Esophagus muscularis mucosa (tissue), 3 donors: Measurements from ENCODE around the gene GDF9.
A peak's percentile ranks its signal among the peaks of the same experiment; 100 is the strongest.

Experiments
- POLR2AphosphoS5 ChIP-seq, 2 donors: sonication (generic); formaldehyde crosslinking; IDR thresholded peaks; one replicate each; pipeline ENCODE4 v1.6.1; 2017; ENCODE audit warnings: antibody characterized with exemption in 2 of 2
- TF ChIP-seq, protein P1 (sequence below), 3 experiments: fragments of 200-600 bp in 2 of 3; fragments of 450-650 bp in 1 of 3; sonication (generic) in 2 of 3; IDR thresholded peaks; one replicate each; pipeline ENCODE4 v1.5.1; 2017 to 2019; ENCODE audit warnings: antibody characterized with exemption in 3 of 3, mild to moderate bottlenecking in 2 of 3, moderate library complexity in 1 of 3

DNA sequence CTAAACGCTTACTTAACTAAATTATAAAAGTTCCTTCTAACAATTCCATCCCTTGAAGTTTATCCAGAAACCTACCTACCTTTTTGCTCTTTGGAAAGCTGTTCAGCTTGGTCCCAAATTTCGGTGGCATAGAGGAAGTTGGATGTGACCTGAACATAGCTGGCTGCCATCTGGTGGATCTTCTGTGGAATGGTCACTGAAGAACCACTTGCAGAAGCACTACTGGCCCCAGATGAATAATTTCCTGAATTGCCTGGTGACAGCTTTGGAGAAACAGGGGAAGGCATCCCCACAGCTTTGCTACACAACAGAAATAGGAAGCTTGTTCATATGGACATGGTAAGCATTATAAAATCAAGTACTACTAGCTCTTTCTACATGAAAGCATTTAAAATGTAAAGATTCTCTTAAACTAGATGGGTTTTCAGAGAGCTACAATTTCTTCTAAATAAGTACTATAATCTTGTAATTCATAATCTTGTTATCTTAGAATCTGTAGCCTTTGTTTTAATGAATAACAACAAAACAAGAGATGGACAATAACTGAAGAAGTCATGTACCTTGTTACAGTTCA is 17.1 kb upstream of the GDF9 start:
- TF ChIP-seq, protein P1, sequence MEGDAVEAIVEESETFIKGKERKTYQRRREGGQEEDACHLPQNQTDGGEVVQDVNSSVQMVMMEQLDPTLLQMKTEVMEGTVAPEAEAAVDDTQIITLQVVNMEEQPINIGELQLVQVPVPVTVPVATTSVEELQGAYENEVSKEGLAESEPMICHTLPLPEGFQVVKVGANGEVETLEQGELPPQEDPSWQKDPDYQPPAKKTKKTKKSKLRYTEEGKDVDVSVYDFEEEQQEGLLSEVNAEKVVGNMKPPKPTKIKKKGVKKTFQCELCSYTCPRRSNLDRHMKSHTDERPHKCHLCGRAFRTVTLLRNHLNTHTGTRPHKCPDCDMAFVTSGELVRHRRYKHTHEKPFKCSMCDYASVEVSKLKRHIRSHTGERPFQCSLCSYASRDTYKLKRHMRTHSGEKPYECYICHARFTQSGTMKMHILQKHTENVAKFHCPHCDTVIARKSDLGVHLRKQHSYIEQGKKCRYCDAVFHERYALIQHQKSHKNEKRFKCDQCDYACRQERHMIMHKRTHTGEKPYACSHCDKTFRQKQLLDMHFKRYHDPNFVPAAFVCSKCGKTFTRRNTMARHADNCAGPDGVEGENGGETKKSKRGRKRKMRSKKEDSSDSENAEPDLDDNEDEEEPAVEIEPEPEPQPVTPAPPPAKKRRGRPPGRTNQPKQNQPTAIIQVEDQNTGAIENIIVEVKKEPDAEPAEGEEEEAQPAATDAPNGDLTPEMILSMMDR (IDR thresholded peaks at IDR 0.05): peak; percentile 59 to 72 (median 66)
- TF ChIP-seq POLR2AphosphoS5 (IDR thresholded peaks at IDR 0.05): peak in 1 of 2 donors; percentile 43
